ENCODE measurements around the gene PPP1R14B.

- TF ChIP-seq POLR2A (IDR thresholded peaks at IDR 0.05) (peak; percentile 88), CTCF (IDR thresholded peaks at IDR 0.05) (peak in 1 of 3 donors; percentile 9)
Observed at GRCh38 chr11:64225608-64226506, 20.9 kb downstream of the PPP1R14B start, which contains the start of the genes NUDT22 and TRPT1.
